Kidney epithelial cell (primary cell): Measurements from ENCODE around the gene PTGR2. TPM values are rescaled to one million over a fixed set of nuclear protein-coding genes. Genes with fewer than 3 reads are reported as not detected.
"Not testable (repeated sequence)": the region's sequence is repeated elsewhere in the genome, so short reads cannot be mapped to it uniquely, and the experiment has no call there.

Source experiments
- DNase-seq: peaks from one replicate; pipeline ENCODE4 v3.0.0-alpha.2; 2010; ENCODE audit warnings: low read depth
- H3K27me3 ChIP-seq: 2 replicates; pipeline ENCODE4 v1.6.0; 2011; ENCODE audit warnings: low read length; ENCODE audit not compliant: control insufficient read depth, insufficient read depth
- H3K36me3 ChIP-seq: 2 replicates; pipeline ENCODE4 v1.5.1; 2011; ENCODE audit warnings: low read length; ENCODE audit not compliant: control insufficient read depth, insufficient read depth
- H3K4me3 ChIP-seq: 2 replicates; pipeline ENCODE4 v1.5.1; 2011; ENCODE audit warnings: low read depth, mild to moderate bottlenecking, control low read depth, low read length
- CTCF ChIP-seq: IDR thresholded peaks from 2 replicates; pipeline ENCODE4 v1.5.1; 2011; ENCODE audit warnings: mild to moderate bottlenecking, moderate library complexity, low read length, control low read depth, inconsistent platforms; ENCODE audit not compliant: insufficient read depth, poor library complexity, severe bottlenecking
- total RNA-seq: library from RNA; depleted of rRNA; stranded (reverse); fragments of >200 nt; gene quantifications from 2 replicates; pipeline ENCODE4 v1.2.3, GENCODE V29; 2015

PTGR2 gene
- total RNA-seq, 1 donor from 2014 or later: 5.7 TPM

- peak; percentile 26 for TF ChIP-seq CTCF
- not testable (repeated sequence) for H3K27me3 ChIP-seq, H3K36me3 ChIP-seq, DNase-seq, H3K4me3 ChIP-seq
These were observed 24.4 kb upstream of the PTGR2 start for GRCh38 chr14:73827190-73827589.

- no peak for TF ChIP-seq CTCF
- no peak overlapping the region for H3K4me3 ChIP-seq
These were observed 22.6 kb upstream of the PTGR2 start for GRCh38 chr14:73829071-73829470.

GRCh38 chr14:73829526-73830431, 21.9 kb upstream of the PTGR2 start:
- no peak for TF ChIP-seq CTCF
- Histone ChIP-seq H3K27me3 (no peaks in the 10 kb centered on the region), H3K4me3 (no peak overlapping the region), H3K36me3 (no peaks in the 10 kb centered on the region)
- DNase-seq: peak; percentile 99

More at GRCh38 chr14:73829071-73829470, 22.6 kb upstream of the PTGR2 start:
- H3K36me3 ChIP-seq: no peaks in the 10 kb centered on the region
- H3K27me3 ChIP-seq: no peaks in the 10 kb centered on the region
- DNase-seq: no peak

- DNase-seq: peak; percentile 86
- Histone ChIP-seq H3K27me3 (no peaks in the 10 kb centered on the region), H3K36me3 (no peaks in the 10 kb centered on the region), H3K4me3 (no peak overlapping the region)
- TF ChIP-seq CTCF: no peak
These were observed 18.6 kb upstream of the PTGR2 start for GRCh38 chr14:73833034-73833433.

GRCh38 chr14:73833530-73834260, 17.9 kb upstream of the PTGR2 start:
- no peak for TF ChIP-seq CTCF
- peak; percentile 73 for DNase-seq
- H3K36me3 ChIP-seq: no peaks in the 10 kb centered on the region
- no peak overlapping the region for H3K4me3 ChIP-seq
- H3K27me3 ChIP-seq: no peaks in the 10 kb centered on the region
